GM12892 (cell line): ENCODE data around the gene CTBP2.

ENCODE experiments used
- DNase-seq: peaks from one replicate; pipeline ENCODE4 v3.0.0; 2011; ENCODE audit not compliant: insufficient read length
- FAIRE-seq: peaks from 2 replicates; lab custom pipeline; 2011; peaks lifted over from hg19 to GRCh38; lab: Jason Lieb, UNC
- POLR2A ChIP-seq: IDR thresholded peaks from 2 replicates; pipeline ENCODE4 v1.6.1; 2011; ENCODE audit warnings: low read depth, low read length, control low read depth
- POLR2AphosphoS5 ChIP-seq: IDR thresholded peaks from 2 replicates; pipeline ENCODE4 v1.6.1; 2011; ENCODE audit warnings: low read depth, low read length, control low read depth
- TAF1 ChIP-seq: IDR thresholded peaks from 2 replicates; pipeline ENCODE4 v1.6.1; 2011; ENCODE audit warnings: low read depth, mild to moderate bottlenecking, control low read depth, low read length, borderline replicate concordance

The CTBP2 gene

GRCh38 chr10:124978376-124978725, 182.0 kb downstream of the CTBP2 start:
- DNase-seq: no peak

GRCh38 chr10:124977648-124978375, 182.6 kb downstream of the CTBP2 start:
- DNase-seq: no peak
- TF ChIP-seq POLR2AphosphoS5 (no peak), TAF1 (no peak), POLR2A (no peak)
- FAIRE-seq: no peak

More at GRCh38 chr10:124978376-124978725, 182.0 kb downstream of the CTBP2 start:
- TF ChIP-seq POLR2AphosphoS5 (no peak), TAF1 (no peak)
- no peak for FAIRE-seq

GRCh38 chr10:124977161-124977560, 183.2 kb downstream of the CTBP2 start:
- FAIRE-seq: no peak
- DNase-seq: no peak
- TF ChIP-seq TAF1 (no peak), POLR2AphosphoS5 (no peak), POLR2A (no peak)

GRCh38 chr10:124975977-124976514, 184.3 kb downstream of the CTBP2 start:
- DNase-seq: no peak
- FAIRE-seq: no peak

GRCh38 chr10:124974131-124974530, 186.2 kb downstream of the CTBP2 start:
- DNase-seq (no peak), FAIRE-seq (no peak)
- TF ChIP-seq POLR2AphosphoS5: no peak
- TF ChIP-seq POLR2A: no peak
- TF ChIP-seq TAF1: no peak

More at GRCh38 chr10:124975977-124976514, 184.3 kb downstream of the CTBP2 start:
- no peak for TF ChIP-seq POLR2AphosphoS5
- TF ChIP-seq TAF1: no peak
- TF ChIP-seq POLR2A: no peak

- DNase-seq: no peak
- no peak for FAIRE-seq
- no peak for TF ChIP-seq TAF1
- no peak for TF ChIP-seq POLR2AphosphoS5
- TF ChIP-seq POLR2A: no peak
Measured at GRCh38 chr10:124972637-124973036, 187.7 kb downstream of the CTBP2 start.

- TF ChIP-seq POLR2A (no peak), TAF1 (no peak), POLR2AphosphoS5 (no peak)
- no peak for DNase-seq
- FAIRE-seq: no peak
Measured at GRCh38 chr10:124971276-124971675, 189.1 kb downstream of the CTBP2 start.

GRCh38 chr10:124967255-124967654, 193.1 kb downstream of the CTBP2 start:
- FAIRE-seq (no peak), DNase-seq (no peak)
- TF ChIP-seq POLR2AphosphoS5: no peak
- TF ChIP-seq POLR2A: no peak
- no peak for TF ChIP-seq TAF1

GRCh38 chr10:124966008-124966407, 194.4 kb downstream of the CTBP2 start:
- TF ChIP-seq TAF1 (no peak), POLR2AphosphoS5 (no peak)
- no peak for DNase-seq
- no peak for FAIRE-seq

- DNase-seq: no peak
- no peak for FAIRE-seq
- TF ChIP-seq TAF1 (no peak), POLR2AphosphoS5 (no peak), POLR2A (no peak)
Measured at GRCh38 chr10:124963866-124964720, 196.3 kb downstream of the CTBP2 start.

- no peak for DNase-seq
- no peak for FAIRE-seq
- TF ChIP-seq TAF1: no peak
- no peak for TF ChIP-seq POLR2AphosphoS5
- TF ChIP-seq POLR2A: no peak
Measured at GRCh38 chr10:124962421-124962820, 197.9 kb downstream of the CTBP2 start.
